Measurements from ENCODE around the gene SMIM44. TPM values are rescaled to one million over a fixed set of nuclear protein-coding genes. Genes with fewer than 3 reads are reported as not detected.

The SMIM44 gene
- polyA plus RNA-seq, 1 experiment: not detected

DNA sequence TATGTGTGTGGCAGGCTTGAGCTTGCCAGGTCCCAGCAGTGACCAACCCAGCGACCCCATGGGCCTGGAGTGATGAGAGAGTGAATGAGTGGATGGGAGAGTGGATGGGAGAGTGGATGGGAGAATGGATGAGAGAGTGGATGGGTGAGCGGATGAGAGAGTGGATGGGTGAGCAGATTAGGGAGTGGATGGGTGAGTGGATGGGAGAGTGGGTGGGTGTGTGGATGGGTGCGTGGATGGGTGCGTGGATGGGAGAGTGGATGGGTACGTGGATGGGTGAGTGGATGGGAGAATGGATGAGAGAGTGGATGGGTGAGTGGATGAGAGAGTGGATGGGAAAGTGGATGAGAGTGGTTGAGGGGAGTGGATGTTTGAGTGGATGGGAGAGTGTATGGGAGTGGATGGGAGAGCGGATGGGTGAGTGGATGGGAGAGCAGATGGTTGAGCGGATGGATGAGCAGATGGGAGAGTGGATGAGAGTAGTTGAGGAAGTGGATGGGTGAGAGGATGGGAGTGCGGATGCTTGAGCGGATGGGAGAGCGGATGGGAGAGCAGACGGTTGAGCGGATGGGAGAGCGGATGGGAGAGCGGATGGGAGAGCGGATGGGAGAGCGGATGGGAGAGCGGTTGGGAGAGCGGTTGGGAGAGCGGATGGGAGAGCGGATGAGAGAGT lies 45.4 kb upstream of the SMIM44 start:
- no peak for DNase-seq (ENCODE audit: low read depth, low spot score)
- no peaks in the 10 kb centered on the region; the same call in 1 of the 2 replicates for H3K9me3 ChIP-seq (ENCODE audit: control insufficient read depth, insufficient read depth, low read length)
- H3K27ac ChIP-seq (ENCODE audit: low read depth, low read length): no peak overlapping the region
- no peak for TF ChIP-seq CTCF (IDR thresholded peaks at IDR 0.05; ENCODE audit: low read depth, low read length)
- POLR2A ChIA-PET: no interaction called here
- H3K4me3 ChIP-seq (ENCODE audit: low read depth, low read length): no peak overlapping the region
- H3K27me3 ChIP-seq (ENCODE audit: control insufficient read depth, insufficient read depth, low read length): no peaks in the 10 kb centered on the region
- CTCF ChIA-PET: no interaction called here

GRCh38 chr19:3528080-3528479 lies 44.8 kb upstream of the SMIM44 start:
- ChIA-PET CTCF (no interaction called here), POLR2A (interaction anchor here (1.3 kb wide), 1 partner anchor 131 kb away, joined by 3 read pairs; no protein-coding TSS in a partner anchor)
- no peak for TF ChIP-seq CTCF (IDR thresholded peaks at IDR 0.05; ENCODE audit: low read depth, low read length)
- Histone ChIP-seq H3K27ac (ENCODE audit: low read depth, low read length) (no peak overlapping the region), H3K4me3 (ENCODE audit: low read depth, low read length) (no peak overlapping the region), H3K27me3 (ENCODE audit: control insufficient read depth, insufficient read depth, low read length) (no peaks in the 10 kb centered on the region), H3K9me3 (ENCODE audit: control insufficient read depth, insufficient read depth, low read length) (no peaks in the 10 kb centered on the region; the same call in 1 of the 2 replicates)
- DNase-seq (ENCODE audit: low read depth, low spot score): no peak

DNA sequence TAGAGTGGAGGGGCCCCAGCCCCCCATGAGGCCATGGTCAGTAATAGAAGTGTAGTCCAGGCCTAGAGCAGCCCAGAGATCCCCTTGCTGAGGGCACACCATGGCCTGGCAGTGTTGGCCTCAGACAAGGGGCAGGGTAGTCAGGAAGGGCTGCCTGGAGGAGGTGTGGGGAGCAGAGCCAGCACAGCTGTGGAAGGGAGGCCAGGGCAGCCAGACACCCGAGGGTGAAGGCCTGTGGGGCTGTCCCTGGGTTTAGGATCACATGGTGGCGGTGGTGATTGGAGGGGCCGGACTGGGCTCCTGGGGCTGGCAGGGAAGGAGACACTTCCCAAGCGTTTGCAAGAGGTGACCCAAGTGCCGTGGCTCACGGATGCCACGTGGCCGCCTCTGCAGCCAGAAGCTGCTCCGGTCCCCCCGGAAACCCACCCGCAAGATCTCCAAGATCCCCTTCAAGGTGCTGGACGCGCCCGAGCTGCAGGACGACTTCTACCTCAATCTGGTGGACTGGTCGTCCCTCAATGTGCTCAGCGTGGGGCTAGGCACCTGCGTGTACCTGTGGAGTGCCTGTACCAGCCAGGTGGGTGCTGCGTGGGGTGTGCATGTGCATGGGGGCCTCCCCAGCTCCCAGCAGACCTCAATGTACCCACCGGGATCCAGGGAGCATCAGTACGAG lies 44.1 kb upstream of the SMIM44 start:
- POLR2A ChIA-PET: interaction anchor here (1.3 kb wide), 1 partner anchor 132 kb away, joined by 3 read pairs; no protein-coding TSS in a partner anchor
- CTCF ChIA-PET: no interaction called here
- no peak for TF ChIP-seq CTCF (IDR thresholded peaks at IDR 0.05; ENCODE audit: low read depth, low read length)
- Histone ChIP-seq H3K27me3 (ENCODE audit: control insufficient read depth, insufficient read depth, low read length) (no peaks in the 10 kb centered on the region), H3K27ac (ENCODE audit: low read depth, low read length) (no peak overlapping the region), H3K9me3 (ENCODE audit: control insufficient read depth, insufficient read depth, low read length) (no peaks in the 10 kb centered on the region; the same call in 1 of the 2 replicates), H3K4me3 (ENCODE audit: low read depth, low read length) (no peak overlapping the region)
- DNase-seq (ENCODE audit: low read depth, low spot score): no peak

DNA sequence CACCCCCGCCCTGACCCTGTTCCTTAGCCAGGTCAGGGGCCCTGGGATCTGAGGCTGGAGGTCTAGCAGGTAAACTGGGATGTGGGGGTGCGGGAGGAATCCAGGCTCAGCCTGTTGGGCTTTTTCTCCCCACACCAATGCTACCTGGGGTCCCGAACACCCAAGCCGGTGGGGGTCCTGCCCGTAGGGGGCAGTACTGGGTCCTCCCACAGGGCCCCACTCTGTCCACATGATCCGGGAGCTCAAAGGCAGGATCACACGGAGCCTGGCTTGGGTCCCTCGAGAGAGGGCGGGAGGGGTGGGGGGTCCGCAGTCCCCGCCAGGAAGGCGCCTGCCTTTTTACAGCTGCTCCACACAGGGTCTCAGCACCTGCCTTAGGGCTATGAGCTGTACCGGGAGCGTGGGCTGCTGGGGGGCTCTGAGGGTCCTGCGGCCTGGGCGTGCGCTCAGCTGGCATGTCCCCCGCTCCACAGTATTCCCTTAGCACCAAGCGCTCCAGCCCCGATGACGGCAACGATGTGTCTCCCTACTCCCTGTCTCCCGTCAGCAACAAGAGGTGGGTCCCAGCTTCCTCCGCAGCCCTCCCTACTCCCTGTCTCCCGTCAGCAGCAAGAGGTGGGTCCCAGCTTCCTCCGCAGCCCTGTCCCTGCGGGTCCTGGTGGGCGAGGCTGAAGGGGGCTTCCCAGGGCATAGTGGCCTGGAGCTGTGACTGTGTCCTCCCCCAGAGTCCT lies 43.4 kb upstream of the SMIM44 start:
- DNase-seq (ENCODE audit: low read depth, low spot score): no peak
- H3K27ac ChIP-seq (ENCODE audit: low read depth, low read length): no peak overlapping the region
- peak; percentile 32 for TF ChIP-seq CTCF (IDR thresholded peaks at IDR 0.05; ENCODE audit: low read depth, low read length)
- no peak overlapping the region for H3K4me3 ChIP-seq (ENCODE audit: low read depth, low read length)
- H3K9me3 ChIP-seq (ENCODE audit: control insufficient read depth, insufficient read depth, low read length): no peaks in the 10 kb centered on the region; the same call in 1 of the 2 replicates
- ChIA-PET POLR2A (interaction anchor here (1.3 kb wide), 1 partner anchor 132 kb away, joined by 3 read pairs; no protein-coding TSS in a partner anchor), CTCF (no interaction called here)
- no peaks in the 10 kb centered on the region for H3K27me3 ChIP-seq (ENCODE audit: control insufficient read depth, insufficient read depth, low read length)
